Liver (tissue), 9 donors: ENCODE results near the gene TCTA. TPM values are rescaled to one million over a fixed set of nuclear protein-coding genes. Genes with fewer than 3 reads are reported as not detected.

Experiments used
- DNase-seq: peaks from one replicate; pipeline ENCODE4 v3.0.0-alpha.2; 2017; ENCODE audit warnings: low spot score
- H3K27ac ChIP-seq, 2 donors: one replicate each; pipeline ENCODE4 v1.7.0; 2013; ENCODE audit warnings: inconsistent platforms in 2 of 2, low read length in 2 of 2, control low read depth in 1 of 2, low read depth in 1 of 2, mild to moderate bottlenecking in 1 of 2
- H3K27me3 ChIP-seq, 4 donors: one replicate each; pipeline versions ENCODE4 v1.6.1 to v1.7.0; 2013; ENCODE audit warnings: low read length in 3 of 4, inconsistent platforms in 1 of 4, mild to moderate bottlenecking in 1 of 4, moderate library complexity in 1 of 4; ENCODE audit not compliant: control insufficient read depth in 4 of 4, insufficient read depth in 4 of 4
- H3K36me3 ChIP-seq, 4 donors: one replicate each; pipeline versions ENCODE4 v1.6.1 to v1.7.0; 2013; ENCODE audit warnings: low read length in 3 of 4, mild to moderate bottlenecking in 3 of 4, low read depth in 1 of 4, moderate library complexity in 1 of 4; ENCODE audit not compliant: control insufficient read depth in 4 of 4, insufficient read depth in 3 of 4
- H3K4me1 ChIP-seq, 4 donors: one replicate each; pipeline versions ENCODE4 v1.6.1 to v1.7.0; 2013; ENCODE audit warnings: low read length in 3 of 4, mild to moderate bottlenecking in 3 of 4, moderate library complexity in 1 of 4; ENCODE audit not compliant: control insufficient read depth in 4 of 4, insufficient read depth in 4 of 4
- H3K4me3 ChIP-seq, 3 donors: one replicate each; pipeline versions ENCODE4 v1.6.1 to v1.7.0; 2013; ENCODE audit warnings: low read length in 3 of 3, control low read depth in 1 of 3, low read depth in 1 of 3, mild to moderate bottlenecking in 1 of 3
- H3K9ac ChIP-seq, 2 donors: one replicate each; pipeline ENCODE4 v1.7.0; 2013; ENCODE audit warnings: low read length in 2 of 2, mild to moderate bottlenecking in 2 of 2, moderate library complexity in 2 of 2, control low read depth in 1 of 2, low read depth in 1 of 2
- H3K9me3 ChIP-seq, 4 donors: one replicate each; pipeline versions ENCODE4 v1.6.1 to v1.7.0; 2013; ENCODE audit warnings: low read length in 3 of 4; ENCODE audit not compliant: control insufficient read depth in 4 of 4
- CTCF ChIP-seq: fragments of 150-350 bp; IDR thresholded peaks from 2 replicates; pipeline ENCODE4 v1.5.1; 2017; ENCODE audit warnings: improper control_type of control experiment, low read depth, low read length; ENCODE audit not compliant: missing input control
- EGR1 ChIP-seq, 2 donors: IDR thresholded peaks; 2 replicates each; pipeline ENCODE4 v1.6.1; 2016 to 2018; ENCODE audit warnings: antibody characterized with exemption in 2 of 2, low read depth in 2 of 2
- GABPA ChIP-seq, 2 donors: IDR thresholded peaks in 1 of 2; conservative IDR thresholded peaks in 1 of 2; 2 replicates each; pipeline ENCODE4 v1.6.1; 2016; ENCODE audit warnings: antibody characterized with exemption in 2 of 2, mild to moderate bottlenecking in 1 of 2, moderate library complexity in 1 of 2
- HNF4A ChIP-seq, 2 donors: conservative IDR thresholded peaks; 2 replicates each; pipeline ENCODE4 v1.6.1; 2016; ENCODE audit warnings: antibody characterized with exemption in 2 of 2, mild to moderate bottlenecking in 2 of 2
- HNF4G ChIP-seq: IDR thresholded peaks from 2 replicates; pipeline ENCODE4 v1.6.1; 2016; ENCODE audit warnings: antibody characterized with exemption
- JUND ChIP-seq, 2 donors: IDR thresholded peaks; 2 replicates each; pipeline ENCODE4 v1.6.1; 2016; ENCODE audit warnings: antibody characterized with exemption in 2 of 2
- MAX ChIP-seq: IDR thresholded peaks from 2 replicates; pipeline ENCODE4 v1.6.1; 2016; ENCODE audit warnings: antibody characterized with exemption
- NR2F2 ChIP-seq: IDR thresholded peaks from 2 replicates; pipeline ENCODE4 v1.6.1; 2016; ENCODE audit warnings: antibody characterized with exemption
- RAD21 ChIP-seq, 2 donors: IDR thresholded peaks; 2 replicates each; pipeline ENCODE4 v1.6.1; 2016; ENCODE audit warnings: antibody characterized with exemption in 2 of 2, mild to moderate bottlenecking in 2 of 2
- REST ChIP-seq: IDR thresholded peaks from 2 replicates; pipeline ENCODE4 v1.6.1; 2016; ENCODE audit warnings: antibody characterized with exemption, mild to moderate bottlenecking
- SP1 ChIP-seq: IDR thresholded peaks from 2 replicates; pipeline ENCODE4 v1.6.1; 2018; ENCODE audit warnings: antibody characterized with exemption, mild to moderate bottlenecking
- TAF1 ChIP-seq: conservative IDR thresholded peaks from 2 replicates; pipeline ENCODE4 v1.6.1; 2016; ENCODE audit warnings: antibody characterized with exemption, mild to moderate bottlenecking
- YY1 ChIP-seq: IDR thresholded peaks from 2 replicates; pipeline ENCODE4 v1.6.1; 2016; ENCODE audit warnings: antibody characterized with exemption, mild to moderate bottlenecking
- ZBTB33 ChIP-seq: IDR thresholded peaks from 2 replicates; pipeline ENCODE4 v1.6.1; 2016; ENCODE audit warnings: antibody characterized with exemption
- WGBS: extraction: QIAGEN DNeasy Blood & Tissue Kit; methylation state at CpG from one replicate; pipeline ENCODE4 v1.1.7; 2013; 5-methylcytosine and 5-hydroxymethylcytosine counted together
- polyA plus RNA-seq, 2 donors: library from polyadenylated mRNA; stranded (reverse) in 1 of 2; unstranded in 1 of 2; fragments of 200-250 nt in 1 of 2; fragments of >200 nt in 1 of 2; fragmentation: Nextera tagmentation in 1 of 2; extraction: Ambion mirVana in 1 of 2; gene quantifications; one replicate each; pipeline versions ENCODE4 v1.2.1 to v1.2.3, GENCODE V29; 2013 to 2015
- total RNA-seq, 2 donors: library from RNA; depleted of rRNA; stranded (reverse); fragments of >200 nt; gene quantifications; one replicate each; pipeline ENCODE4 v1.2.3, GENCODE V29; 2014
- donor health status: healthy.
- donor health status: healthy.
- donor health status: healthy.
- donor health status: healthy.
- donor health status: healthy.

TCTA gene
- total and polyA plus RNA-seq, 4 donors, result 13.6 to 28.2 (median 24.6) TPM

GRCh38 chr3:49417516-49418120 is 5.4 kb downstream of the TCTA start:
- H3K27ac ChIP-seq, result no peak overlapping the region
- no peaks in the 10 kb centered on the region for H3K9me3 ChIP-seq
- TF ChIP-seq YY1, result no peak
- no peak for TF ChIP-seq HNF4G
- TF ChIP-seq TAF1, result no peak
- no peak for TF ChIP-seq JUND (IDR thresholded peaks at IDR 0.05)
- TF ChIP-seq NR2F2, result no peak
- TF ChIP-seq RAD21 (IDR thresholded peaks at IDR 0.05), result no peak
- TF ChIP-seq HNF4A (conservative IDR thresholded peaks at IDR 0.05), result no peak
- TF ChIP-seq CTCF, result no peak
- TF ChIP-seq ZBTB33, result no peak
- 91% methylated on average over 13 of the region's 13 CpGs for WGBS
- peaks cover 0 to 14% (median 2%) of the 10 kb centered on the region in 4 donors for H3K36me3 ChIP-seq
- no peak for DNase-seq
- no peaks in the 10 kb centered on the region for H3K27me3 ChIP-seq
- peaks cover 5 to 37% (median 26%) of the 10 kb centered on the region in 4 donors for H3K4me1 ChIP-seq
- no peak overlapping the region for H3K4me3 ChIP-seq
- H3K9ac ChIP-seq, result no peak overlapping the region

GRCh38 chr3:49421890-49422378 is 9.7 kb downstream of the TCTA start:
- H3K4me1 ChIP-seq, result peaks cover 5 to 26% (median 23%) of the 10 kb centered on the region in 4 donors
- DNase-seq, result no peak
- H3K9me3 ChIP-seq, result no peaks in the 10 kb centered on the region
- no peaks in the 10 kb centered on the region for H3K27me3 ChIP-seq
- peaks cover 0 to 17% (median 8%) of the 10 kb centered on the region in 4 donors for H3K36me3 ChIP-seq
- WGBS, result 11% methylated on average over 14 of the region's 14 CpGs
- H3K9ac ChIP-seq, result peak overlapping the region in 1 of 2 donors; percentile 51
- TF ChIP-seq YY1, result no peak
- no peak for TF ChIP-seq JUND (IDR thresholded peaks at IDR 0.05)
- H3K27ac ChIP-seq, result peak overlapping the region; percentile 65 to 77
- H3K4me3 ChIP-seq, result peak overlapping the region; percentile 45 to 98 (median 55)

- 26% methylated on average over 25 of the region's 25 CpGs for WGBS
- peaks cover 5 to 26% (median 23%) of the 10 kb centered on the region in 4 donors for H3K4me1 ChIP-seq
- DNase-seq, result peak; percentile 74
- H3K4me3 ChIP-seq, result peak within 1 kb of the TSS; percentile 45 to 98 (median 55)
- H3K9ac ChIP-seq, result peak within 1 kb of the TSS in 1 of 2 donors; percentile 51
- peak within 1 kb of the TSS; percentile 65 to 77 for H3K27ac ChIP-seq
- no peaks in the 10 kb centered on the region for H3K9me3 ChIP-seq
- H3K36me3 ChIP-seq, result peaks cover 0 to 14% (median 7%) of the 10 kb centered on the region in 4 donors
- H3K27me3 ChIP-seq, result no peaks in the 10 kb centered on the region
- TF ChIP-seq GABPA (IDR thresholded peaks at IDR 0.05 in 1 of 2, conservative IDR thresholded peaks at IDR 0.05 in 1 of 2), result peak in 1 of 2 donors; percentile 59
- no peak for TF ChIP-seq EGR1 (IDR thresholded peaks at IDR 0.05; ENCODE audit: low read depth in 2 of 2)
- TF ChIP-seq TAF1, result peak; percentile 42
- TF ChIP-seq SP1, result peak; percentile 72
- peak in 1 of 2 donors; percentile 43 for TF ChIP-seq JUND (IDR thresholded peaks at IDR 0.05)
- no peak for TF ChIP-seq CTCF
- no peak for TF ChIP-seq MAX
- peak; percentile 53 for TF ChIP-seq REST
Observed at GRCh38 chr3:49422379-49423248, 10.4 kb downstream of the TCTA start, which contains the start of gene AMT. AMT (minus strand) TSS chr3:49422473; CDS start chr3:49422450, 23 bp downstream.
